Heart left ventricle (tissue), 16 donors: ENCODE results near the gene ASXL2. TPM values are rescaled to one million over a fixed set of nuclear protein-coding genes. Genes with fewer than 3 reads are reported as not detected.
"Not testable (repeated sequence)": the region's sequence is repeated elsewhere in the genome, so short reads cannot be mapped to it uniquely, and the experiment has no call there.

Experiments used
- ATAC-seq, 4 donors: fragments of 200-7000 bp; cut with Tn5 transposase; one replicate each; pipeline ENCODE4 v1.9.1; 2020 to 2022; ENCODE audit warnings: moderate library complexity in 4 of 4, mild to moderate bottlenecking in 3 of 4, moderate number of reproducible peaks in 1 of 4
- DNase-seq, 5 donors: peaks; one replicate each; pipeline ENCODE4 v3.0.0-alpha.2; 2020
- H3K27ac ChIP-seq, 12 donors: fragments of 200-600 bp; sonication (generic) in 4 of 12; one replicate each; pipeline versions ENCODE4 v1.5.0 to v1.8.0; 2016 to 2022; ENCODE audit warnings: mild to moderate bottlenecking in 2 of 12
- H3K27me3 ChIP-seq, 9 donors: fragments of 200-600 bp; sonication (generic) in 2 of 9; one replicate each; pipeline versions ENCODE4 v1.5.1 to v1.8.0; 2016 to 2022; ENCODE audit warnings: mild to moderate bottlenecking in 3 of 9
- H3K36me3 ChIP-seq, 9 donors: fragments of 200-600 bp; sonication (generic) in 2 of 9; one replicate each; pipeline versions ENCODE4 v1.5.0 to v1.8.0; 2018 to 2022; ENCODE audit warnings: mild to moderate bottlenecking in 2 of 9
- H3K4me1 ChIP-seq, 12 donors: fragments of 200-600 bp; sonication (generic) in 4 of 12; one replicate each; pipeline versions ENCODE4 v1.5.0 to v1.8.0; 2016 to 2022; ENCODE audit warnings: mild to moderate bottlenecking in 3 of 12
- H3K4me3 ChIP-seq, 12 donors: fragments of 200-600 bp; sonication (generic) in 4 of 12; one replicate each; pipeline versions ENCODE4 v1.5.0 to v1.8.0; 2017 to 2022; ENCODE audit warnings: mild to moderate bottlenecking in 9 of 12, moderate library complexity in 4 of 12
- H3K9me3 ChIP-seq, 12 donors: fragments of 200-600 bp; sonication (generic) in 4 of 12; one replicate each; pipeline versions ENCODE4 v1.5.0 to v1.8.0; 2016 to 2022; ENCODE audit warnings: mild to moderate bottlenecking in 1 of 12
- CTCF ChIP-seq, 12 donors: fragments of 200-600 bp; sonication (generic) in 4 of 12; IDR thresholded peaks; one replicate each; pipeline versions ENCODE4 v1.5.0 to v1.8.0; 2018 to 2022; ENCODE audit warnings: antibody characterized with exemption in 12 of 12, mild to moderate bottlenecking in 5 of 12
- POLR2A ChIP-seq, 2 donors: fragments of 450-650 bp; IDR thresholded peaks; one replicate each; pipeline ENCODE4 v1.6.1; 2017; ENCODE audit warnings: antibody characterized with exemption in 2 of 2, mild to moderate bottlenecking in 2 of 2, moderate library complexity in 2 of 2
- WGBS, 4 donors: extraction: QIAGEN DNeasy Blood & Tissue Kit in 2 of 4; methylation state at CpG; one replicate each; pipeline versions ENCODE4 v1.1.5 to v1.1.7; 2013 to 2018; 5-methylcytosine and 5-hydroxymethylcytosine counted together
- intact Hi-C, 10 donors: fragments of 100-400 bp; cut with DNase I; formaldehyde crosslinking; loops; one replicate each; pipeline versions ENCODE4 v1.11.1 to v1.14.2; 2022
- polyA plus RNA-seq, 2 donors: library from polyadenylated mRNA; stranded (reverse); fragments of 200-250 nt; gene quantifications; one replicate each; pipeline ENCODE4 v1.2.3, GENCODE V29; 2013
- total RNA-seq, 9 donors: library from RNA; depleted of rRNA in 2 of 9; stranded (reverse); fragments of >200 nt in 2 of 9; fragmentation: NEBNext Ultra II Directional in 3 of 9; extraction: Animal tissue kit (Norgen Biotek cat#: 25700) in 3 of 9; gene quantifications; one replicate each; pipeline versions ENCODE4 v1.1.0 to v1.2.4, GENCODE V29; 2016 to 2023
- donor health status: ischemic (EF 13 %, LVEDD 7.1; RV severe dilation, severe dysfunction).
- donor health status: healthy with polysubstance abuse.
- donor health status: DM: no; HTN: yes; CAD: no.
- donor health status: DM: no; HTN: no; CAD: no.
- donor health status: ischemic (EF 25% LVEDD 6.9; RV normal size, moderate dysfunction).
- donor health status: ischemic (EF 25% LVEDD 5.7; RV mildly dilated, moderate dysfunction).
- donor health status: healthy.
- donor health status: DM: yes; HTN: yes; CAD: no.
- donor health status: ischemic (EF 35%, LVEDD 5.7; RV mildly dilated, moderate dysfunction).
- donor health status: nonischemic (EF 11% LVEDD 7.7; RV severe dilation, severe dysfunction).
- donor health status: DM: yes; HTN: yes; CAD: no.
- donor health status: PGD.
- donor health status: ischemic (EF 29% LVEDD 5.4; RV normal size, mild dysfunction).
- donor health status: nonischemic (EF 23%, LVEDD 6.1; RV moderate dilation, normal function).

ASXL2 gene
- total and polyA plus RNA-seq, 11 donors = 1.9 to 35.3 (median 23.0) TPM

- H3K9me3 ChIP-seq = no peaks in the 10 kb centered on the region
- peaks cover 0 to 12% (median 0%) of the 10 kb centered on the region in 12 donors for H3K4me1 ChIP-seq
- H3K36me3 ChIP-seq = no peaks in the 10 kb centered on the region
- peaks cover 0 to 5% (median 0%) of the 10 kb centered on the region in 9 donors for H3K27me3 ChIP-seq
- ATAC-seq (no peak), DNase-seq (no peak)
- WGBS, 4 donors = 86 to 96% (median 89%) methylated on average over 3 of the region's 3 CpGs
- no peak overlapping the region for H3K27ac ChIP-seq
- H3K4me3 ChIP-seq = no peak overlapping the region
- no peak for TF ChIP-seq CTCF (IDR thresholded peaks at IDR 0.05)
- TF ChIP-seq POLR2A (IDR thresholded peaks at IDR 0.05) = no peak
- intact Hi-C loops = no loop called here
Observed at GRCh38 chr2:25710750-25711149, 167.5 kb downstream of the ASXL2 start.

GRCh38 chr2:25709349-25709748 is 168.9 kb downstream of the ASXL2 start:
- 83 to 90% (median 89%) methylated on average over 2 of the region's 2 CpGs for WGBS, 4 donors
- H3K27me3 ChIP-seq = peaks cover 0 to 5% (median 0%) of the 10 kb centered on the region in 9 donors
- intact Hi-C loops = no loop called here
- DNase-seq (no peak), ATAC-seq (no peak)
- no peak overlapping the region for H3K27ac ChIP-seq
- TF ChIP-seq POLR2A (IDR thresholded peaks at IDR 0.05) (no peak), CTCF (IDR thresholded peaks at IDR 0.05) (no peak)
- H3K4me1 ChIP-seq = peaks cover 0 to 12% (median 0%) of the 10 kb centered on the region in 12 donors
- no peaks in the 10 kb centered on the region for H3K36me3 ChIP-seq
- no peaks in the 10 kb centered on the region for H3K9me3 ChIP-seq
- no peak overlapping the region for H3K4me3 ChIP-seq

- Histone ChIP-seq H3K27me3 (peaks cover 0 to 5% (median 0%) of the 10 kb centered on the region in 9 donors), H3K9me3 (no peaks in the 10 kb centered on the region), H3K27ac (no peak overlapping the region), H3K36me3 (no peaks in the 10 kb centered on the region), H3K4me1 (peaks cover 0 to 12% (median 0%) of the 10 kb centered on the region in 12 donors), H3K4me3 (no peak overlapping the region)
- 54 to 73% (median 60%) methylated on average over 5 of the region's 5 CpGs for WGBS, 4 donors
- TF ChIP-seq CTCF (IDR thresholded peaks at IDR 0.05) (no peak), POLR2A (IDR thresholded peaks at IDR 0.05) (no peak)
- ATAC-seq (no peak), DNase-seq (no peak)
- intact Hi-C loops = no loop called here
Observed at GRCh38 chr2:25707927-25708590, 170.2 kb downstream of the ASXL2 start.

- intact Hi-C loops, H3K27ac ChIP-seq, ATAC-seq: not testable (repeated sequence)
Observed at GRCh38 chr2:25705575-25705974, 172.7 kb downstream of the ASXL2 start.

GRCh38 chr2:25701801-25702200 is 176.5 kb downstream of the ASXL2 start:
- ATAC-seq (no peak), DNase-seq (no peak)
- Histone ChIP-seq H3K4me1 (no peaks in the 10 kb centered on the region), H3K27me3 (no peaks in the 10 kb centered on the region), H3K4me3 (no peak overlapping the region), H3K9me3 (no peaks in the 10 kb centered on the region), H3K36me3 (no peaks in the 10 kb centered on the region), H3K27ac (no peak overlapping the region)
- intact Hi-C loops = loop anchor here in 1 of 10 donors (5.0 kb wide), 1 partner anchor 94 kb away; no protein-coding TSS in a partner anchor
- TF ChIP-seq CTCF (IDR thresholded peaks at IDR 0.05) (no peak), POLR2A (IDR thresholded peaks at IDR 0.05) (no peak)
- 86 to 91% (median 88%) methylated on average over 8 to 9 of the region's 9 CpGs for WGBS, 4 donors

More at GRCh38 chr2:25705575-25705974, 172.7 kb downstream of the ASXL2 start:
- 92 to 95% (median 94%) methylated on average over 24 to 33 of the region's 33 CpGs for WGBS, 4 donors
- H3K36me3 ChIP-seq, H3K27me3 ChIP-seq, DNase-seq, H3K4me3 ChIP-seq, H3K9me3 ChIP-seq, H3K4me1 ChIP-seq: not testable (repeated sequence)
